Mucosa of descending colon (tissue), 3 donors: Measurements from ENCODE around the gene CCR7. TPM values are rescaled to one million over a fixed set of nuclear protein-coding genes. Genes with fewer than 3 reads are reported as not detected.

Experiments used
- ATAC-seq: fragments of 200-7000 bp; cut with Tn5 transposase; one replicate; pipeline ENCODE4 v1.9.1; 2020; ENCODE audit warnings: mild to moderate bottlenecking, moderate library complexity
- DNase-seq, 3 donors: peaks; one replicate each; pipeline ENCODE4 v3.0.0-alpha.2; 2020
- H3K36me3 ChIP-seq: fragments of 200-600 bp; one replicate; pipeline ENCODE4 v1.8.0; 2021; ENCODE audit warnings: low read depth, mild to moderate bottlenecking
- H3K4me1 ChIP-seq: fragments of 200-600 bp; one replicate; pipeline ENCODE4 v1.8.0; 2021; ENCODE audit warnings: low read depth, mild to moderate bottlenecking
- H3K4me3 ChIP-seq: fragments of 200-600 bp; one replicate; pipeline ENCODE4 v1.8.0; 2021; ENCODE audit warnings: mild to moderate bottlenecking
- H3K9me3 ChIP-seq: fragments of 200-600 bp; one replicate; pipeline ENCODE4 v1.8.0; 2021; ENCODE audit warnings: mild to moderate bottlenecking
- CTCF ChIP-seq: fragments of 200-600 bp; IDR thresholded peaks from one replicate; pipeline ENCODE4 v1.8.0; 2022; ENCODE audit warnings: antibody characterized with exemption, mild to moderate bottlenecking
- intact Hi-C, 2 donors: fragments of 100-400 bp; cut with DNase I in 1 of 2; cut with micrococcal nuclease in 1 of 2; formaldehyde crosslinking; loops; one replicate each; pipeline versions ENCODE4 v1.11.0 to v1.11.1; 2022; cut with DNase I, micrococcal nuclease
- total RNA-seq, 3 donors: library from RNA; stranded (reverse); fragmentation: NEBNext Ultra II Directional in 2 of 3; extraction: Animal tissue kit (Norgen Biotek cat#: 25700) in 2 of 3; gene quantifications; one replicate each; pipeline versions ENCODE4 v1.2.1 to v1.2.4, GENCODE V29; 2021 to 2023
- donor health status: DM: no; HTN: no; CAD: no; lungs with moderate emphysema.
- donor health status: DM: no; HTN: no; CAD: no.
- donor health status: DM: no; HTN: yes; CAD: no.

CCR7 gene
- total RNA-seq, 3 donors from 2014 or later: 0.44 to 3.2 (median 0.87) TPM

- ATAC-seq (no peak), DNase-seq (no peak)
- no peaks in the 10 kb centered on the region for H3K9me3 ChIP-seq
- TF ChIP-seq CTCF: no peak
- intact Hi-C loops: no loop called here
- H3K36me3 ChIP-seq: no peaks in the 10 kb centered on the region
- H3K4me3 ChIP-seq: no peak overlapping the region
- H3K4me1 ChIP-seq: no peaks in the 10 kb centered on the region
Measured at GRCh38 chr17:40562838-40563219, 2.4 kb downstream of the CCR7 start.

DNA sequence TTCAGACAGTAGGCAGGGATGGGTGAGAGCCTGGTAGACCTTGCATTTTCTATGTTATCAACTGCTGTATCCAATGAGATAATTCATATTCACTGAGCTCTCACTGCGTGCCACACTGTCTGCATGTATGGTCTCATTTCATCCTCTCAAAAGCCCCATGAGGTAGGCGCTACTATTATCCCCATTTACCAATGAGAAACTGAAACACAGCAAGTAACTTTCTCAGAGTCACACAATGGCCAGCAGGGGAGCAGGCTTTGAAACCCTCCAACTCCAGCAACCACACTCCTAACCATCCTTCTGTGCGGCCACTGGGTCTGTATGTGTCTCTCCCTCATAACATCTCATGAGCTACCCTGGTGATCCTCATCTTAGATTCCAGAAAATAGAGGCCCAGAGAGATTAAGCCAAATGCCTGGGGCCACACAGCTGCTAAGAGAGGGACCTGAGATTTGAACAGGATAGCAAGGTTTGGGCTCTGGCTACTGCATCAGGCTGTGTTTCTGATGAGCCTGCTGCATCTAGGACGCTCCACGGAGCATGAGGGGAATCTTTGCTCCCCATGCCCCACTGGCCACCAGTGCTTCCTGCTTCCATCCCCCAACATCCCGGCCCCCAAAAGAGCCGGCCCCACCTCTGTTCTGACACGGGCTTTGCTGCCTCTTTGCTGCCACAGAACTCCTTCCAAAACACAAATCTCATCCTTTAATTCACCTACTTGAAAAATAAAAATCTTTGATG, 3.2 kb downstream of the CCR7 start:
- peak; percentile 4 for ATAC-seq
- no peaks in the 10 kb centered on the region for H3K4me1 ChIP-seq
- intact Hi-C loops: no loop called here
- H3K4me3 ChIP-seq: no peak overlapping the region
- DNase-seq: no peak
- no peaks in the 10 kb centered on the region for H3K36me3 ChIP-seq
- no peak for TF ChIP-seq CTCF
- H3K9me3 ChIP-seq: no peaks in the 10 kb centered on the region

DNA sequence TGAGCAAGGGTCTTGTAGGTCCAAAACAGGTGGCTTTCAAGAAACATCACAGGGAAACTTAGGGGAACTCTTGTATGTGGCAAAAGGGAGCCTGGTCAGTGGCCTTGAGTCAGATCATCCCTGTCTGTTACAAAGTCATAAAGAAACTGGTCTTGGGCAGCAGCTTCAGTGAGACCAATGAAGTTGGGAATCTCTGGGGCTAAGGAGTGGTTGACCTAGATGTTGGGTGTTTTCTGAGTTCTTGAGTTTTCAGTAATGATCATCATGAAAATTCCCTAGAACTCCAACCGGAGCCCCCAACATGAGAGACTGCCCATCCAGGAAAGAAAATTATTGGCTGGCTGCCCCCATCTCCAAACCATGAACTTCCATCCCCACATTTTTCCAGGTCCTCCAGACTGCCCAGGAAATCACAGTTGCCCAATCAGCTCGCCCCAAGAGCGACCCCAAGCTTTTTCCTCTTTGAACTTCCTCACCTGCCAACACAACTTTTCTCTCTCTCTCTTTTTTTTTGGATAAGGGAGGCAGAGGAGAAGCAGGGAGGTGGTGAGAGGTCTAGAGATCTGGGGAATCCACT, 3.9 kb downstream of the CCR7 start:
- Histone ChIP-seq H3K36me3 (no peaks in the 10 kb centered on the region), H3K4me1 (no peaks in the 10 kb centered on the region), H3K9me3 (no peaks in the 10 kb centered on the region), H3K4me3 (no peak overlapping the region)
- ATAC-seq (no peak), DNase-seq (no peak)
- intact Hi-C loops: no loop called here
- no peak for TF ChIP-seq CTCF

GRCh38 chr17:40560592-40561293, 4.5 kb downstream of the CCR7 start:
- no peak for TF ChIP-seq CTCF

GRCh38 chr17:40559954-40560591, 5.2 kb downstream of the CCR7 start:
- intact Hi-C loops: no loop called here
- Histone ChIP-seq H3K36me3 (no peaks in the 10 kb centered on the region), H3K9me3 (no peaks in the 10 kb centered on the region), H3K4me1 (no peaks in the 10 kb centered on the region), H3K4me3 (no peak overlapping the region)
- DNase-seq (peak; percentile 88 to 96 (median 94)), ATAC-seq (peak; percentile 95)
- TF ChIP-seq CTCF: peak; percentile 97

More at GRCh38 chr17:40560592-40561293, 4.5 kb downstream of the CCR7 start:
- no peak overlapping the region for H3K4me3 ChIP-seq
- no peaks in the 10 kb centered on the region for H3K4me1 ChIP-seq
- no peaks in the 10 kb centered on the region for H3K9me3 ChIP-seq
- ATAC-seq (peak; percentile 35), DNase-seq (peak in 1 of 3 donors; percentile 52)
- intact Hi-C loops: no loop called here
- H3K36me3 ChIP-seq: no peaks in the 10 kb centered on the region
